Measurements from ENCODE around the gene LNX1.

The LNX1 gene

DNA sequence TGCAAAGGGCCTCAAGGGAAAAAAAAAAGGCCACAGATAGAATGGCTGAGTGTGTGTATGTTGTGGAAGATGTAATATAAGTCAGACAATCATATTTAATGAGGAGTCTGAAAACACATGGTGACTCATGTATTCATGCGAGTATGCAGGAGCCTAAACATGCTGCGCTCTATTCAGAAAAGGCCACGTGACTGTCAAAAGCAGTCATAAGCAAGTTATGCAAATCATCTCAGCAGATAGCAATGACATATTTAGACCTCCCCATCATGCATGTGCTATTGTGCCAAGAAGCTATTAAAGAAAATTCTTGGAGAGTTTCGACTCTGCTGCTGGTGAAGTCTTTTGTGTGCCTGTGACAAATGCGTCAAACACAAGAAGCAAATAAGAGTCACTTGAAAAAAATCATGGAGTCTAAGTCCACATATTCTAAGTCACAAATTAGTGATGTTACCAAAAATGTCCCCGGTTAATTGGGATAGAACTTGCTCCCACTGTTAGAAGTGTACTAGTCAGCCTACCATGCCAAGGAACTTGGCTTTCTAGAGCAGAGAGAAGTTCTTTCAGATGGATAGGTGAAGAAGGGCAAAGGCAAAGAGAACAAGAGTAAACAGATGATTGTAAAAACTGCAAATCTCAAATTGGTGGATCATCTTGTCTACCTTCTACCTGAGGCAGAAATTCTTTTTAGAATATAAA, 5.0 kb downstream of the LNX1 start:
- no peaks in the 10 kb centered on the region for H3K36me3 ChIP-seq (ENCODE audit: control insufficient read depth, insufficient read depth, low read length)
- no peak overlapping the region for H3K4me3 ChIP-seq (replicated peaks; ENCODE audit: low read depth, low read length)
- TF ChIP-seq CTCF (IDR thresholded peaks at IDR 0.05; ENCODE audit: insufficient read depth, low read length, poor library complexity, severe bottlenecking), result no peak
- H3K27me3 ChIP-seq (replicated peaks; ENCODE audit: control insufficient read depth, insufficient read depth, low read length), result no peaks in the 10 kb centered on the region
- no peak for DNase-seq (ENCODE audit: extremely low read depth, insufficient read length)

GRCh38 chr4:53584658-53585057, 6.6 kb downstream of the LNX1 start:
- H3K36me3 ChIP-seq (ENCODE audit: control insufficient read depth, insufficient read depth, low read length), result no peaks in the 10 kb centered on the region
- DNase-seq (ENCODE audit: extremely low read depth, insufficient read length), result no peak
- H3K27me3 ChIP-seq (replicated peaks; ENCODE audit: control insufficient read depth, insufficient read depth, low read length), result no peaks in the 10 kb centered on the region
- no peak for TF ChIP-seq CTCF (IDR thresholded peaks at IDR 0.05; ENCODE audit: insufficient read depth, low read length, poor library complexity, severe bottlenecking)
- no peak overlapping the region for H3K4me3 ChIP-seq (replicated peaks; ENCODE audit: low read depth, low read length)

GRCh38 chr4:53583513-53583912, 7.8 kb downstream of the LNX1 start:
- Histone ChIP-seq H3K4me3 (replicated peaks; ENCODE audit: low read depth, low read length) (no peak overlapping the region), H3K36me3 (ENCODE audit: control insufficient read depth, insufficient read depth, low read length) (no peaks in the 10 kb centered on the region), H3K27me3 (replicated peaks; ENCODE audit: control insufficient read depth, insufficient read depth, low read length) (no peaks in the 10 kb centered on the region; the same call in 1 of the 2 replicates)
- no peak for TF ChIP-seq CTCF (IDR thresholded peaks at IDR 0.05; ENCODE audit: insufficient read depth, low read length, poor library complexity, severe bottlenecking)
- DNase-seq (ENCODE audit: extremely low read depth, insufficient read length), result no peak

DNA sequence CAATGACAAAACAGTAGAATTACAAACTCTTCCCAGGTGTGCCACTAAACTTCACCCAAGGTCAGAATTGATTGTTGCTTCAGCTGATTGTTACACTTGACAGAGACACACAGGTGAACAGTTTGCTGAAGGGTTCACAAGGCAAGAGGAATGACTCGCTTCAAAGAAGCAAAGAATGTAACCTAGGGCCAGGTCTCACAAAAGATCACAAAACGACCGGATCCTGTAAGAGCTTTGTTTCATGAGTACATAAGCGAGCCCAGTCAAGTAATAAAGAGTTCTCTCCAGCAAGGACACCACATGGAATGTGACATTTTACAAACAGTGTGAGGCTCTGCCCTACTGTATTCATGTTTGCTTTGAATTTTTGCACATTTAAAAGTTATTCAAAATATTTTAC, 9.1 kb downstream of the LNX1 start:
- no peaks in the 10 kb centered on the region; the same call in 1 of the 2 replicates for H3K27me3 ChIP-seq (replicated peaks; ENCODE audit: control insufficient read depth, insufficient read depth, low read length)
- H3K4me3 ChIP-seq (replicated peaks; ENCODE audit: low read depth, low read length), result no peak overlapping the region
- DNase-seq (ENCODE audit: extremely low read depth, insufficient read length), result no peak
- no peaks in the 10 kb centered on the region for H3K36me3 ChIP-seq (ENCODE audit: control insufficient read depth, insufficient read depth, low read length)
- TF ChIP-seq CTCF (IDR thresholded peaks at IDR 0.05; ENCODE audit: insufficient read depth, low read length, poor library complexity, severe bottlenecking), result no peak

- no peak for TF ChIP-seq CTCF (IDR thresholded peaks at IDR 0.05; ENCODE audit: insufficient read depth, low read length, poor library complexity, severe bottlenecking)
- no peak overlapping the region for H3K4me3 ChIP-seq (replicated peaks; ENCODE audit: low read depth, low read length)
- no peak for DNase-seq (ENCODE audit: extremely low read depth, insufficient read length)
- H3K36me3 ChIP-seq (ENCODE audit: control insufficient read depth, insufficient read depth, low read length), result no peaks in the 10 kb centered on the region
- H3K27me3 ChIP-seq (replicated peaks; ENCODE audit: control insufficient read depth, insufficient read depth, low read length), result no peaks in the 10 kb centered on the region; the same call in 1 of the 2 replicates
These were observed 11.0 kb downstream of the LNX1 start for GRCh38 chr4:53580274-53580673.

GRCh38 chr4:53579826-53580225, 11.5 kb downstream of the LNX1 start:
- DNase-seq (ENCODE audit: extremely low read depth, insufficient read length), result no peak
- no peak for TF ChIP-seq CTCF (IDR thresholded peaks at IDR 0.05; ENCODE audit: insufficient read depth, low read length, poor library complexity, severe bottlenecking)
- Histone ChIP-seq H3K36me3 (ENCODE audit: control insufficient read depth, insufficient read depth, low read length) (no peaks in the 10 kb centered on the region), H3K27me3 (replicated peaks; ENCODE audit: control insufficient read depth, insufficient read depth, low read length) (no peaks in the 10 kb centered on the region; the same call in 1 of the 2 replicates), H3K4me3 (replicated peaks; ENCODE audit: low read depth, low read length) (no peak overlapping the region)
